HuH-7 (cell line): ENCODE data around the gene NRCAM.

Experiments
- DNase-seq: peaks from one replicate; pipeline ENCODE4 v3.0.0; 2011; ENCODE audit warnings: low spot score

The NRCAM gene

DNA sequence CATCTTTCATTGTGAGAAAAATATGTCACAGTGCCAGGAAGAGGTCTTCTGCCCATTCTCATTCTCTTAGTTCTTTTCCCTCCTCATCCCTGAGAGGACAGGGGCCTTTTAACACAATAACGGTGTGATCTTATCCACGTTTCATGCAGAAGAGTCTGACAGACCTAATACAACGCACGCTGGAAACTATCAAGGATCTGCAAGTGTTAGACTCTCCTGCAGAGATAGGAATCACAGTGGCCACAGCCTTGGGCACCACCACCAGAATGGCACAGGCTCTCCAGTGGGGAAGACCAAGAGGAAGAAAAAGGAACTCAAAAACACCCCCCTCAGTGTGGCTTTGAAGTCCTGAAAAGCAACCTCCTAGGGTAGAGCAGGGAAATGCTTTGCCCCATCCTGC is 253.5 kb downstream of the NRCAM start:
- DNase-seq, result no peak

DNA sequence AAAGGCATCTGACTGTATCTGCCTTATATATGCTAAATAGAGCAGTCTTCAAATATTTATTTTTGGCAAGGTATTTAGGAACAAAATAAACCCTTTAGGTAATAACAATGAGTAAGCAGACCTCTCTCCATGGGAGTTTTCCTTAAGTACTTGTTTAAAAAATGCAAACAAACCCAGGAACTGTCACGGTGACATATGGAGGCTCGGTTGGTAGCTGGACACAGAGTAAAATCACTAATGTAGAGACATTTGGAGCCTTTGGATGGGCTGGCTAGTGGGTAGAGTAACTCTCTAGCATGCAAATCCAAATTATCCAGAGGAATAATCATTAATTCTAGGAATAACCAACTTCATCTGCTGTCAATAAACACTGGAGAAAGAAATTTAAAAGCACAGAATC is 254.5 kb downstream of the NRCAM start:
- no peak for DNase-seq

DNA sequence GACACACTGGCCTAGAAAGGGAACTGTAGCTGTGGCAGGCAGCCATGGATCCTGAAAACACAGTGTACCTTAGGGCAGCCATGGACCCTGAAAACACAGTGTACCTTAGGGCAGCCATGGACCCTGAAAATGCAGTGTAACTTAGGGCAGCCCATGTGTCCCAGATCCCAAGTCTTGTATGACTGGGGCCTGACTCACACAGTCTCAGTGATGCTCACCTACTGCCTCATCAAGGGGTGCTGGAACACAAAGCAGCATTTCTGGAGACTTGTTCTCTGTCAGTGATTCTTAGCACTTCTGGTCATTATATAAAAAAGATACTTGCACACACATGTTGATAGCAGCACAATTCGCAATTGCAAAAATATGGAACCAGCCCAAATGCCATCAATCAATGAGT is 255.9 kb downstream of the NRCAM start:
- no peak for DNase-seq

DNA sequence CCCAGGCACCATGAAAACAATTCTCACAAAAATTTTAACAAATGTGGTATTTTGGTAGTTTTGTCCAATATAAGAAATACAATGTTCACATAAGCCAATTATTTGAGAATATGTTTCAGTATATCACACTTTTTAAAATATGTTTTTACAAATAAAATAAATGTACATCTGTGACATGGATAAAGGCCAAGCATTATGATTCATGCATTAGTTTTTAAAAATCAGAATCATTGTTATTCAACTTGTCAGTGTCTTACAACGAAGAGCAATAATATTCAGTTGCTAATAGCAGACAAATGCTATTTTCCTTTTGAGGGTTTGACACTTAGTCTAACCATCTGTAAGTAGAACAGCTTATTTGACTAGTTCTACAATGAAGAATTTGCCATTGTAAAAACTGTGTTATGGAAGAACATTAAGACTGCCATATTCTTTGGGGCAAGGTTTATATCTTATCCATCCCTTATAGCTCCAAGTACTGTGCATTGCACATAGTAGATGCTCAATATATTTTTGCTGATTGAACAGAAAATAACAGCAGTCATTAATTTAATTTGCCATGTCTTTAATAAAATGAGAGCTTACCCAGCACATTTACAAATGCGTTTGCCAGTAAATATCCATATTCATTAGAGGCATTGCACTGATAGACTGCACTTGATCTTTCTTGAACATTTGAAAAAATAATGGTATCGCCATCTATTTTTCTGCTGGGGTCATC is 258.7 kb downstream of the NRCAM start:
- DNase-seq, result no peak

DNA sequence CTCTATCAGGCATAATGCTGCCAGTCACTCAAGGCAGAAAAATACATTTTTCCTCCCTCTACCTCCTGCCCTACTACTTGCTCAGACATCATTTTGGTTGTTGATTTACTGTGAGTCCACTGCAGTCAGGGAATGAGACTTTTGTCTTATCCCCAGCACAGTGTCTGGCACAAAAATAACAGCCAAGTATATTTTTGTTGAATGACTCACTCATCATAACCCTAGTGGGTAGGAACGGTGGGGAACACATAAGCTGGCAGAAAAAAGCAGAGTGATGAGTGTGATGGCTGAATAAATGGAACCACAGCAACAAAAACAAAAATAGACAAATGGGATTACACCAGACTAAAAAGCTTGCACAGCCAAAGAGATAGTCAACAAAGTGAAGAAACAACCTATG is 260.2 kb downstream of the NRCAM start:
- DNase-seq, result no peak

DNA sequence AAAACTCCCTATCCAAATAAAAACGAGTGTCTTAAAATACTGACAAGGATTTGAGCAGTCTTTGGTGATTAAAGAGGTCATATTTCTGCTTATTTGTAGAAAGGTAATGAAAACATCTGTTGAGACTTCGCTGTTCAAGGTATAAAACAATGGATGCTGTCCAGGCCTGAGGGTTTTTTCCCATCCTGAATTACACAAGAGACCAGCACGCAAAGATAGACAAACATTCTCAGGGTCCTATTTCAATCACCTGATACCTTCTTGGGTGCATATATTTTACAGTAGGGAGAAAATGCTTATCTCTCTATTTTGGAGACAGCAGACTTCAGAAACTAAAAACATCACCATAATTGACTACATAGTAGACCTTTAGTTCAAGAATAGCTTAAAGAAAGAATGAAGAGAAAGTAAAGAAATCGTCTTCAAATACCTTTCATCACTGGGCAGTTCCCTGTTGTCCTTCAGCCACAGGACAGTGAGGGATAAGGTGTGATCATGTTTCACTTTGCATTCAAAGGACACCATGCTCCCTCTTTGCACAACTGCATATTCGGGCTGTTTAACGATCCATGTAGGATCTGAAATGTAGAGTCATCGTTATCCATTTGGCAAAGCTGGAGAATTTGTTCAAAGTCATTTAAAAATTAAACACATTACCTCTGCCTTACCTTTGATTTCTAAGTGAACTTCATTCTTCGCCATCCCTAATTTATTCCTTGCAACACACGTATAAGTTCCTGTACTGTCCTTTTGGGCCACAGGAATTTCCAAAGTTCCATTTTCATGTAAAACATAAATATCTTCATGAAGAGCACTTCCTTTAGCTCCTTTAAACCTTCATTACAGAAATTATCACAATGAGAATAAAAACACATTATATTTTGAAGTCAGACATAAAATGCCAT is 262.4 kb downstream of the NRCAM start:
- peak; percentile 11 for DNase-seq

DNA sequence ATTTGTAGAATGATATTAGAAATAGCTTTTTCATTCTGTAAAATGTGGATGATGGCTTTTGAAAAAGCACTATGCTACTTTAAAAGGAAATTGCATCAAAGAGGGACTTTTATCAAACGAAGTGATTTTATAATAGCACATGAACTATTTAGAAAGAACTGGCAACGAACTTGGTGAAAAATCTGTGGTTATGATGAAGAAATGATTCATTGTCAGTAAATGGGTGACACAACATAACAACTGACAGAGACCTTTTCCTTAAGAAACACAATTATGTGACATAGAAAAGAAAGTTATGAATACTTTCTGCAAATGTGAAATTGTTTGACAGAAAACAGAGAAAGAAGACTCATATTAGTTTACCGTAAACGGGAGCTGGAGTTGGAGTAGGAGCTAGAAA is 265.3 kb downstream of the NRCAM start:
- no peak for DNase-seq

DNA sequence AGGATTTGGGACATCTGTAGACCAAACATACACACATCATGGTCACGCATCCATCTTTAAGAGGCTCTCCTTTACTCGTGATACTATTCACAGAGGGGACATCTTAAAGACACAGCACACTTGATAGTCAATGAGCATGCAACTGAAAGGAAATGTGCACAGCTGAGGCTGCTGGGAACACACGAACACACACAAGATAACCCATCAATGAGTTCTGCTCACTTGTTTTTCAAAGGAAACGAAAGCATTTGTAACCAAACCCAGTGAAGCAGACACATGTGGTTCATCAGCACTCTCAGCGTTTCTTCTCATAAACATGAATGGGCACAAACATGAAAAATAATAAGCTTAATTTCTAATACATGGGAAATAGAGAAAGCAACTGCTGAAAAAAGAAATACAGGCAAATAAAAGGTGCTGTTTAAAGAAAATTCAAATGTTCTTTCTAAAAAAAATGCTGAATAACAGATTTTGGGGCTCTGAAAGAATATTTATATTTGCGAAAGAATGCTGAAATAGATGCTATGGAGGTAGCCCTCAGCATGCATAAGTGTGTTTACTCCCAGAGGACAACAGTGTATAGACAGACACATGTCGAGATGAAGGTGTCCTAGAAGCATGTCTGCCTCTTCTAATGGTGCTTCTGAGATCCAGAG is 266.4 kb downstream of the NRCAM start:
- no peak for DNase-seq

DNA sequence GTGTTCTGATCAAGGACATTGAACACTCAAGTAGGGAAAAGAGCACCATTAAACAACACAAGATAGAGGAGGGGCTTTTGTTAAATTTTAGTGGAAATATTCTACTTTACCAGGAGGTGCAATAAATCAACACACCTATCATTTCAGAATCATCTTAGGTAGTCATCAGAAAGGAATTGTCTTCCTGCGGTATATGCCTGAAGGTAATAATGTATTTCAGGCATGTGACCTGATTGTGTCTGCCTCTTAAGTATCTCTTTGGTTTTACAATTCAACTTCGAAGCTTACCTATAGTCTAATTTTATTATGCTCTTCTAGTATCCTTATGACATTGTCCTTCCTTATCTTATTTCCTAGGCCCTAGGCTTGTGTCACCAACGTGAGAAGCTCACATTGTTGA is 267.5 kb downstream of the NRCAM start:
- no peak for DNase-seq

DNA sequence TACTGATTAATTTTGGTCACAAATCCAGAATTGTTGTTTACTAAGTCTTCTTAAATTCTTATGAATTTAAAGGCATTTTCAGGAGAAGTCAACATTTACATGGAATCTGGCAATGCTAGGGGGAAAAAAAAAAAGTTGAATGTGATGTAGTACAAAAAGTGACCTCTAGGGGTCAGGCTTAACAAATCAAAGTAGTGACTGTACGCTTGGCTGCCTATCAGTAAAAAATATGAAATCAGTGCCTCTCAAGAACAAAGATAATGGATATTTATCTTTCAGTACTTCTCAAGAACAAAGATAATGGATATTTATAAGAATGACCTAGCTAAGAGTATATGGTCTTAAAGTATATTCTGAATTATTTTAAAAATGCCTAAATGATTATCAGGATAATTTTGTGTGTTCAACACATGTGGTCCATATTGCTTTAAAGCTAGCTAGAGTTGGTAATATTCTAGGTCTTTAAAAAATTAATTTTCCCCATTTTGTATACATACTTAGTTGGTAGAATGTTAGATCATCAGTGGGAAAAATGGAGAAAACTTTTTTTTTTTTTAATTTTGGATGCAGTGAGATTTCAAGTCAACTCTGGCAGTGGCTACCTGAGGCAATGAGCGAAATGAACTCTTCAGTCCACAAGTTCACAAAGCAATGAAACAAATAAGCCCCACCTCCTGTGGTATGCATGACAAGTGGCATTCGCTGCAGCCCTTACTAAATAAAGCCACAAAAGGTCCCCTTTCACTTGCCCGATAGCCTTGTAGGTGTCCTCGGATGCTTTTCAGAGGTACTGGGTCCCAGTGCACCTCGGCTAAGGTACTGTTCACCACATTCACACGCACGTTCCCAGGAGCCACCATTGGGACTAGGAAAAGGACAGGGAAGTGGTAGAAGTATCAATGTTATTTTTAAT is 274.9 kb downstream of the NRCAM start:
- DNase-seq, result peak; percentile 33

DNA sequence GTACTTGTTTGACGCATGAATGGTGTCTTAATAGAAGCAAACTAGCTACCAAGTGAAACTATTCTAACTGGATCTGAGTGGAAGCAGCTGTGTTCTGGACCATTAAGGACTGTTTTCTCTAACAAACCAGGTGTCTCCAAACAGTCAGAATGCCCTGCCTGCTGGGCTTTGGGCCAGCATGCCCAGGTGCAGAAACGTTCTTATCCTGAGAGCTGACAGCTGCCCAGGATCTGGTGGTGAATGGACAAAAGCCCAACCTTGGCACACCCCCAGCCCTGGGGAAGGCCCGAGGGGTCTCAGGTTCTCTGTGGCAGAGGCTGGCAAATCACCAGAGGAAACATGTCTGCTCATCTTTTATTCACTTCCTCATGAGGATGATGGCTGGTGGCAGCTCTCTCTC is 277.8 kb downstream of the NRCAM start:
- no peak for DNase-seq

DNA sequence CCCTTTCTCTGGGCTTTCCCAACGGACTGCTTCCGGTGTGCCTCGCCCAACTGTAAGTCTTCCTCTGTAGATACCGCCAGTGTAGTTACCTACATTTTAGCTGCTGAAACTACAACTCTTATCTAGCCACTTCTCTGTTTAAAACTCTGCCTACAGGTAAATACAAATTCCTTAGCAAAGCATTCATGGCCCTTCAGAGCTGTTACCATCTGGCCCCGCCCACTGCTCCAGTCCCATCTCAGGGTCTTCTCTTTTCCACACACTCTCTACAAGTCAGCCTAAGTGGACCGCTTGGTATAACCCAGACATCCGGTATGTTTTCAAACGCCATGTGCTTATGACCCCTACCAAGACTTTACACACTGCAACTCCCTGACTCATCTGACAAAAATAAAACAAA is 285.1 kb downstream of the NRCAM start:
- DNase-seq, result no peak

DNA sequence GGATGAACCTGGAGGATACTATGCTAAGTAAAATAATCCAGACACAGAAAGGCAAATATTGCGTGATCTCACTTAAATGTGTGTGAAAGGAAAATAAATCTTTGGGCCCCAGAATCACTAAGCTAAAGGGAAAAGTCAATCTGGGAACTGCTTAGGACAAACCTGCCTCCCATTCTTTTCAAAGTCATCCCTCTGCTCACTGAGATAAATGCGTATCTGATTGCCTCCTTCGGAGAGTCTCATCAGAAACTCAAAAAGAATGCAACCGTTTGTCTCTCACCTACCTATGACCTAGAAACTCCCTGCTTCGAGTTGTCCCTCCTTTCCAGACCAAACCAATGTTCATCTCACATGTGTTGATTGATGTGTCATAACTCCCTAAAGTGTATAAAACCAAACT is 286.0 kb downstream of the NRCAM start:
- DNase-seq, result no peak

DNA sequence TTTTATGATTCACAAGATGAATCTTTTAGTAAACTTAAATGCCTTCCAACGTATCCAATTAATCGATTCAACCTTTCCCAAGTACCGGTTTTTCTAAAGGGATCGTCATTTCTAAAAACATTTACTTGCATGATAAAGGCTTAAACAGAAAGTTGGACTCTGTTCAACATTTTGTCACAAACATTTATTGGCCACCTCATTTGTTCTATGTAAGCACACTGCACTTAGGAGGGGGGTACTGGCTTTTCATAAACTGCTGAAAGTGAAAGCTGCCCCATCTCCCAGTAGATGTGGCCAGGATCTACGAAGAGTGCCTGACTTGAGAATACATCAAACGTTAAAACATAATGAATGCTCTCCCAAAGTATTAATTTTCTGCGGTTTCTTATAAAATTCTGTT is 288.8 kb downstream of the NRCAM start:
- no peak for DNase-seq

DNA sequence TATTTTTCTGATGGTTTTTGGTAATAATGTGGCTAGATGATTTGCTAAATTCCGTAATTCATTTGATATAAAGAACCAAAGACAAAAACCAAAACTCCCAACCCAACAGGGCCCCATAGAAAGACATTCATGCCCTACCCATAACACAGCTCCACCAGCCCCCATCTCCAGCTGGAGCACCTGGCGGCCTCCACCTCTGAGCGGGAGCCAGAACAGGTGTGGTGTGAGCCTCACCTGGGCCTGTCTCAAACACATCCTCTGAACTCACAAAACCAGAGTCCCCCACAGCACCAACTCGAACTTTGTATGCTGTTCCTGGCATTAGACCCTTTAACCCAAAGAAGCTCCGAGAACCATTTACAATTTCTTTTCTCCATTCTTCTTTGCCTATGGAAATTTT is 289.5 kb downstream of the NRCAM start:
- no peak for DNase-seq

DNA sequence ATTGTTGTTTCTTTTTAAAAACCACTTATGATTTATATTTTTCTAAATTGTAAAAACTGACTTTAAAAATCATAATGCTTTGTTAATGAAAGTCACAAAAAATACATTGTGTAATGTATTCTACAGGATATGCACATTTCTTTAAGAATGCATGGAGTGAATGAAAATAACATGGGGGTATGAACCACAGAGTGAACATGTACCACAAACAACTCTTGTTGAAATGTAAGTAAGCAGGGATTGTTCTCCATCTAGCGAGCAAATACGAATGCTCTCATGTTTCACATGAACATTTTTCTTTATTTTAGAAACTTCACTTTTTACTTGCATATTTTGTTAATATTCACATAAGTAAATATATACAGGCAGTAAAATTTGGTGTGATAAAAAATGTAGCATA is 290.5 kb downstream of the NRCAM start:
- no peak for DNase-seq

DNA sequence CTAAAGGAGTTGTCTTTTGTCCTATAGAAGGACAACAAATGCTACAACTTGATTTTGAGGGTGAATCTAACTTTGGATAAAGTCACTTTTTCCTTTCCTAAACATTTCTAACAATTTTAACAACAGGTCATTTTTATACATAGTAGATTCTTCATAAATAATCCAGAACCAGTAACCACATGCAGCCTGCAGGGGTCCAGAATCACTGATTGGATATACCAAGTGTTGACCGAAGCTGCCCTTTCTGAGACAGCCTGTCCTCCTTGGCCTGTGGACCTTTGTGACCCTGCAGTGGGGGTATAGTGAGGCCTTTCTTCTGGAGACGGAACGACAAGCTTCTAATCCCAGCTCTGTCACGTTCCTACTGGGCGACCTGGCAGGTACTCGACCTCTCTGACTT is 291.3 kb downstream of the NRCAM start:
- no peak for DNase-seq

DNA sequence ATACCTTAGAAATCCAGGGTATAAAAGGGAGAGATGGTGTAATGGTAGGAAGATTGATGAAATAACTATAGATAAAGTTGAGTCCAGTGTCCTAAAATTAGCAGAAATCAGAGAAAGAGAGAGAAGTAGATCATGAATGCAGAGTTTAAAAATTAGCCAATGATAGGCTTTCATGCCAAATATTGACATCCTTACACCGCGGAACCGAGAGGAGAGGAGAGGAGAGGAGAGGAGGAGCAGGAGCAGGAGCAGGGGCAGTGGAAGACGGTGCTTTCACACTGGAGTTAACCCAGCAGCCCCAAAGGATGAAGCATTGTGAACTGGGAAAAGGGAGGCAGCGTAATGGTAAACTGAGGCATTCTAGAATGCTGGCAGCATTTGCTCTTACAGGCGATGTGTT is 291.9 kb downstream of the NRCAM start:
- DNase-seq, result no peak

DNA sequence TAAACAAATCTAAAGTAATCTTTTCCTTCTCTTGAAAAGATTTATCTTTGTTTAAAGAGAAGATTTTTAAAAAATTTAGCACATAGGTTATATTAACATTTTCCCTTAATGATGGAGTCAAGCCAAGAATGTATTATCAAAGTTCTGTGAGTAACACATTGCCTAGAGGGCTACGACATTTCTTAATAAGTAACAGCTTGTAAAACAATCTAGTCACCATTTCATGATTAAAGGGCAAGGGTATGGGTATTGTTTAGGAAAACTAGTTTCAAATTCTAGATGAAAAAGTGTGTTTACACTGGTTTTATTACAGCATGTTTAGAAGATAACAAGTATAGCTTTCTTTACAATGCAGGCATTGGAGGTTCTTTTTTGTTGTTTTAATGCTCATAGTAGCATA is 297.5 kb downstream of the NRCAM start:
- no peak for DNase-seq

DNA sequence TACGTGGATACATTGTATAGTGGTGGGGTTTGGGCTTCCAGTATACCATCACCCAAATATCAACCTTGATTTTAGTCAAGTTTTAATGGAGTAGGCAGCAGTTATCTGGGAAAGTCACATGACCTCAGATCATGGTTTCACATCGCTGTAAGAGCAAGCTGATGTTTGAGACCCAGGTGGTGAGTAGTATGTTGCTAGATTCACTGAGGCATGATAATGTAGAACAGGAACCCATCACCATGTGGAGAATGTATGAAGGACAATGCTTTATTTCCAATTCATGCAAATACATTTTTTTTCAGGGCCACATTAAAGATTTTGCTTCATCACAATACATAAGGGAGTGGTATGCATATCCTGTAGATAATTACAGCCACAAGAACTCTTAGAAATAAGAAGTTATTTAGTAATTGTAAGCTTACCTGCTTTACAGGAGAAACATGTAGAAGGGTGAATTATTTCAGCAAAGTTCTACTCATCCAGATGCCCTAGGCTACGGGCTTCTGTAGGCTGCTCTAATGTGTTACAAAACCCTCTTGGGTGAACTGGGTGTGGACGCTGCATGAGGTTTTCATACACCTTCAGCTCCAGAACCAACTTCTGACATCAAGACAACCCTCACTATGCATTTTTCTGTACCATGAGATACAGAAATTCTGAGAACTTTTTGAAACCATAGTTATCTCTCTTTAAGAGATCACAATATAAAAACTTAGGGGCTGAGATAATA is 298.5 kb downstream of the NRCAM start:
- DNase-seq, result no peak

DNA sequence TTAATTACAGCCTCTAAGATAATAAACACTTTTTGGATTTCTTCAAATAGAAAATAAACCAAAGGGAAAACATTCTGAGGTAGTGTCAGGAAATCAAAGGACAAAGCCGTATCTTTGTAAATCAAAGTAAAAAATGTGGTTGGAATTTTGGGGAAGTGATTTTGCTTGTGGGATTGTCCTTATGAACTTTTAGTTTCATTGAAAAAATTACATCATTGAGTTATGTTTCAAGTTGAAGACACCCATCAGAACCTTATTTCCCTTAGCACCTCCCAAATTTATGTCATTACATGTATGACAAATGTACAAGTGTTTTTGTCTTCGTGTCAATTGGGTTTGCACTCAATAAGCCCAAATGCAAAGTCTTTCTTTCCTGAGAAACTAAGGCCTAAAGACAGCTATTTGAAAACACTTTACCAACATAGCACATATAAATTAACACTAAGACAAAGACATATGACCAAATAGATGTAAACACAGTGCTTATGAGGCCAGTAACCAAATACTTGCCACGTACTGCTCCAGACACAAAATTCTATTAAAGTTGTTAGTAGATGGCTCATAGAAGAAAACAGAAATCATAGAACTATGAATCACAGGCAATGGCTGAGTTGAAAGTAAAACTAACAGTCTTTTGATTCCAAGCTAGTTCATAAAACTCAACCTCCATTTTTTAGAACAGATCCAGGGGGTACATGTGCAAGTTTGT is 299.2 kb downstream of the NRCAM start:
- DNase-seq, result no peak
